CD4-positive, alpha-beta T cell treated with Interleukin-17A for 4 hours (primary cell): ENCODE results near the gene EYA2.

ENCODE experiments used
- DNase-seq: peaks from one replicate; pipeline ENCODE4 v3.0.0-alpha.2; 2020; ENCODE audit warnings: mixed read lengths

Gene EYA2

DNA sequence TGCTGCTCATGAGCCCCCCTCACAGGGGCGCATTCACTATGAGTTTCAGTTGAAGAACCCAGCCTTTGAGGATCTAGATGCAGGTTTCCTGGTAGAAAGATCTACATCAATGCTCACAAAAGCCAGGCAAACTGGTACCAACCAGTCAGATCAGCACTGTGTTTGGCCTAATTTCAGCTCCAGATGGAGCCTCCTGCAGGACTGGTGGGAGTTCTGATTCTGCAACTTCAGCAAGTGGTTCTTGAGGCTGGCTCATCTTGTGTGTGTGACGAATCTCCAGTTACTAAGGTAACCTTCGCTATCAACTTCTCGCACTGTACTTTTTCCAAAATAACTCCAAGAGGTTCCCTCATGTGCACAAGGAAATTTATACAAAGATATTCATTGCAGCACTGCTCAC, 343.1 kb downstream of the EYA2 start:
- DNase-seq = no peak
